ENCODE results near the gene ZBTB24. TPM values are rescaled to one million over a fixed set of nuclear protein-coding genes. Genes with fewer than 3 reads are reported as not detected.

The ZBTB24 gene
- total RNA-seq, 4 donors from 2014 or later, result 3.7 to 10.5 (median 6.1) TPM

DNA sequence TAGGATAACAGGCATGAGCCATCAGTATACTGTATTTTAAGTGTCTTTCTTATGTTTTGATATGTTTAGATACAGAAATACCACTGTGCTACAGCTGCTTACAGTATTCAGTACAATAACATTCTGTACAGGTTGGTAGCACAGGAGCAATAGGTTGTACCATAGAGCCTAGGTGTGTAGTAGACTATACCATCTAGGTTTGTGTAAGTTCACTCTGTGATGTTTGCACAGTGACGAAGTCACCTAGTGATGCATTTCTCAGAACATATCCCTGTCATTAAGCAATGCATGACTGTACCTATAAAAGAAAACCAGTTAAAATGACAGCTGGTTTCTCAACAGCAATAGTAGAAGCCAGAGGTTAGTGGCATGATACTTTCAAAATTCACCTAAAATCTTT, 3.0 kb upstream of the ZBTB24 start:
- no peak for TF ChIP-seq POLR2A (IDR thresholded peaks at IDR 0.05)
- TF ChIP-seq, protein P1, sequence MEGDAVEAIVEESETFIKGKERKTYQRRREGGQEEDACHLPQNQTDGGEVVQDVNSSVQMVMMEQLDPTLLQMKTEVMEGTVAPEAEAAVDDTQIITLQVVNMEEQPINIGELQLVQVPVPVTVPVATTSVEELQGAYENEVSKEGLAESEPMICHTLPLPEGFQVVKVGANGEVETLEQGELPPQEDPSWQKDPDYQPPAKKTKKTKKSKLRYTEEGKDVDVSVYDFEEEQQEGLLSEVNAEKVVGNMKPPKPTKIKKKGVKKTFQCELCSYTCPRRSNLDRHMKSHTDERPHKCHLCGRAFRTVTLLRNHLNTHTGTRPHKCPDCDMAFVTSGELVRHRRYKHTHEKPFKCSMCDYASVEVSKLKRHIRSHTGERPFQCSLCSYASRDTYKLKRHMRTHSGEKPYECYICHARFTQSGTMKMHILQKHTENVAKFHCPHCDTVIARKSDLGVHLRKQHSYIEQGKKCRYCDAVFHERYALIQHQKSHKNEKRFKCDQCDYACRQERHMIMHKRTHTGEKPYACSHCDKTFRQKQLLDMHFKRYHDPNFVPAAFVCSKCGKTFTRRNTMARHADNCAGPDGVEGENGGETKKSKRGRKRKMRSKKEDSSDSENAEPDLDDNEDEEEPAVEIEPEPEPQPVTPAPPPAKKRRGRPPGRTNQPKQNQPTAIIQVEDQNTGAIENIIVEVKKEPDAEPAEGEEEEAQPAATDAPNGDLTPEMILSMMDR (IDR thresholded peaks at IDR 0.05 in 4 of 5, conservative IDR thresholded peaks at IDR 0.05 in 1 of 5), result no peak
- H3K27ac ChIP-seq, result no peak overlapping the region
- DNase-seq, result no peak
- intact Hi-C loops (cut with DNase I; ENCODE audit: low total_unique reads), result loop anchor here (10.0 kb wide), 1 partner anchor 481 kb away; no protein-coding TSS in a partner anchor
- no peak overlapping the region for H3K4me3 ChIP-seq
- no peak for ATAC-seq
- peaks cover 12 to 18% of the 10 kb centered on the region in 2 donors for H3K4me1 ChIP-seq
- in situ Hi-C loops (cut with MboI; ENCODE audit: low sequenced_read_pairs in 4 of 4), result loop anchor here in 2 of 4 donors (10.0 kb wide), 2 partner anchors 51 to 209 kb away; partner anchors contain the start of genes AK9 (in 2 of the 2) and FIG4 (in 2 of the 2)
- peaks cover 0 to 6% of the 10 kb centered on the region in 2 donors for H3K36me3 ChIP-seq
- H3K27me3 ChIP-seq, result no peaks in the 10 kb centered on the region
- H3K9me3 ChIP-seq, result no peaks in the 10 kb centered on the region

DNA sequence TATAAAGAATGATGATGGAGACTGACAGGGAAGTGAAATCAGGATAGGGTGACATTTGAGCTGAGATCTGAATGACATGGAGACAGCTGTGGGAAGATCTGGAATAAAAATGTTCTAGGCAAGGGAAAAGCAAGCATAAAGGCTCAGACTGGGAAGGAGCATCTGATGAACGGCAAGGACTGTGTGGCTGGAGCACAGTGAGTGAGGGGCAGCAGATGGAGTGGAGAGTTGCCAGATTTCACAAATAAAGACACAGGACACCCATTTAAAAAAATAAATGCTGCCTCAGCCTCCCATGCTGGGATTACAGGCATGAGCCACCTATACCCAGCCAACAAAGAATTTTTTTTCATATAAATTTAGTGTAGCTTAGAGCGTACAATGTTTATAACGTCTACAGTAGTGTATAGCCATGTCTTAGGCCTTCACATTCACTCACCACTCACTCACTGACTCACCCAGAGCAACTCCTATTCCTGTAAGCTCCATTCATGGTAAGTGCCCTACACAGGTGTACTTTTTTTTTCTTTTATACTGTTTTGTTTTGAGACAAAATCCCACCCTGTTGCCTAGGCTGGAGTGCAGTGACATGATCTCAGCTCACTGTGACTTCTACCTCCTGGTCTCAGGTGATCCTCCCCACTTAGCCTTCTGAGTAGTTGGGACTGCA, 2.4 kb upstream of the ZBTB24 start:
- intact Hi-C loops (cut with DNase I; ENCODE audit: low total_unique reads), result loop anchor here (10.0 kb wide), 1 partner anchor 481 kb away; no protein-coding TSS in a partner anchor
- no peak overlapping the region for H3K4me3 ChIP-seq
- H3K27me3 ChIP-seq, result no peaks in the 10 kb centered on the region
- no peaks in the 10 kb centered on the region for H3K9me3 ChIP-seq
- H3K4me1 ChIP-seq, result peaks cover 18 to 25% of the 10 kb centered on the region in 2 donors
- no peak for ATAC-seq
- no peak overlapping the region for H3K27ac ChIP-seq
- H3K36me3 ChIP-seq, result peaks cover 0 to 13% of the 10 kb centered on the region in 2 donors
- TF ChIP-seq, protein P1 (IDR thresholded peaks at IDR 0.05 in 4 of 5, conservative IDR thresholded peaks at IDR 0.05 in 1 of 5), result no peak
- no peak for TF ChIP-seq POLR2A (IDR thresholded peaks at IDR 0.05)
- no peak for DNase-seq
- in situ Hi-C loops (cut with MboI; ENCODE audit: low sequenced_read_pairs in 4 of 4), result loop anchor here in 2 of 4 donors (10.0 kb wide), 2 partner anchors 51 to 209 kb away; partner anchors contain the start of genes AK9 (in 2 of the 2) and FIG4 (in 2 of the 2)

DNA sequence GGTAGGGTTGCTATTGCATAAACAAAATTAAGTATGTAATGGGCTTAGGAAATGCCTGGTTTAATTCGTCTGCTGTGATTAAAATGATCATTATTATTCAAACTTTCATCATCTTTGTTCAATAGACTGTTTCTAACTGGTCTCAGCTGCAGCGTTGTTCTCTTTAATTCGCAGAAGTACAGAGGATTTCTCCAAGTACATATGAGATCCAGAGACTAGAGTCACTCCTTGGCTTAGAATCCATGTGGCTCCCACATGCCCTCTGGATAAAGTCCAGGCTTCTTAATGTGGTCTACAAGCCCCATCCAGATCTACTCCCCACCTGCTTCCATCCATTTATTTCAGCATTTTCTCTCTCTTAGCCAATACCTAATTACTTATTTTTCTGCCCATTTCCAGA, 1.1 kb upstream of the ZBTB24 start:
- ATAC-seq, result no peak
- Histone ChIP-seq H3K4me1 (peaks cover 29 to 36% of the 10 kb centered on the region in 2 donors), H3K36me3 (peaks cover 0 to 15% of the 10 kb centered on the region in 2 donors), H3K27me3 (no peaks in the 10 kb centered on the region), H3K9me3 (no peaks in the 10 kb centered on the region), H3K4me3 (peak overlapping the region in 2 of 4 donors; percentile 54 to 88), H3K27ac (peak overlapping the region; percentile 48 to 93 (median 71))
- TF ChIP-seq, protein P1 (IDR thresholded peaks at IDR 0.05 in 4 of 5, conservative IDR thresholded peaks at IDR 0.05 in 1 of 5), result no peak
- TF ChIP-seq POLR2A (IDR thresholded peaks at IDR 0.05), result no peak
- in situ Hi-C loops (cut with MboI; ENCODE audit: low sequenced_read_pairs in 4 of 4) (loop anchor here in 2 of 4 donors (10.0 kb wide), 2 partner anchors 49 to 211 kb away; partner anchors contain the start of genes AK9 (in 2 of the 2) and FIG4 (in 2 of the 2)), intact Hi-C loops (cut with DNase I; ENCODE audit: low total_unique reads) (loop anchor here (5.0 to 10.0 kb wide), 2 partner anchors 387 to 479 kb away; partner anchors contain the start of gene CEP57L1)
- DNase-seq, result no peak

DNA sequence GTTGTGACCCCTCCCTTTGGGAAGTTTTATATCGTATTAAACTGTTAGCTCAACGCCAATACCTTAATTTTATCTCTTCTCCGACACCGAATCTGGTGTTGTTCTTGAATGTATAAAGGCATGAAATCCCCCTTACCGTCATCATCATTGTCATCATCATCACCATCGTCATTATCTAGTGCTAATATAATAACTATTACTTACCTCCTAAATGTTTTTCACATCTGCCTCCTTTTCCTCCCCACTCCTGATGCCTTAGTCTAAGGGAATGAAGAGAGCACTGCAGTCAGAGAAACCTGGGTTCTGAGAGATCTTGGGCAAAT, 677 bp upstream of the ZBTB24 start:
- H3K4me1 ChIP-seq, result peaks cover 33 to 40% of the 10 kb centered on the region in 2 donors
- no peaks in the 10 kb centered on the region for H3K27me3 ChIP-seq
- H3K27ac ChIP-seq, result peak overlapping the region; percentile 48 to 93 (median 71)
- H3K9me3 ChIP-seq, result no peaks in the 10 kb centered on the region
- ATAC-seq, result peak; percentile 8
- peak overlapping the region; percentile 50 to 88 (median 52) for H3K4me3 ChIP-seq
- TF ChIP-seq, protein P1 (IDR thresholded peaks at IDR 0.05 in 4 of 5, conservative IDR thresholded peaks at IDR 0.05 in 1 of 5), result no peak
- no peak for TF ChIP-seq POLR2A (IDR thresholded peaks at IDR 0.05)
- peaks cover 0 to 15% of the 10 kb centered on the region in 2 donors for H3K36me3 ChIP-seq
- in situ Hi-C loops (cut with MboI; ENCODE audit: low sequenced_read_pairs in 4 of 4) (loop anchor here in 2 of 4 donors (10.0 kb wide), 2 partner anchors 49 to 211 kb away; partner anchors contain the start of genes AK9 (in 2 of the 2) and FIG4 (in 2 of the 2)), intact Hi-C loops (cut with DNase I; ENCODE audit: low total_unique reads) (loop anchor here (1.0 to 10.0 kb wide), 6 partner anchors 27 to 479 kb away; partner anchors contain the start of genes CD164, CEP57L1, PPIL6 and SMPD2)
- DNase-seq, result no peak
